ENCODE data around the gene FAF1. TPM values are rescaled to one million over a fixed set of nuclear protein-coding genes. Genes with fewer than 3 reads are reported as not detected.

Gene FAF1
- total and polyA plus RNA-seq, 2 donors (not counting 1 experiment from before 2014, with no cell fraction given) = 39.6 to 40.0 TPM

DNA sequence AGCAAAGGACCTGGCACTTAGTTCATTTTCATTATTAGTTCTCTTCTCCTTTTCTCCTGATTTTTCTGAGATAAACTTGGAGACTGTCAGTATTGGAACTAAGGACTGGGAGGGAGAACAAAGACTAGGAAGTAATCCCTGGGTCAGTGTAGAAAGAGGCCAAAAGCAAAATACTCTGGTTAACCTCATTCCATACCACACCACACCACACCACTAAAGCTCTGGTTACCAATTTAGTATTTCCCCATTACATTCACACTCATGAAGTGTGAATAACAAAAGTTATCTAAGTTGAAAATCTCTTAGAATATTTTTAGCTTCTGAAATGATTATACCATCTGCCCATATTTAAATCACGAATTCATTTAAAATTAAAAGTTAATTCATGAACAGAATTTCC, 467.9 kb downstream of the FAF1 start:
- no peaks in the 10 kb centered on the region for H3K27me3 ChIP-seq (ENCODE audit: control insufficient read depth, insufficient read depth, low read length)
- TF ChIP-seq EZH2 (IDR thresholded peaks at IDR 0.05; ENCODE audit: low read length, missing control alignments) = no peak
- TF ChIP-seq, protein P1, sequence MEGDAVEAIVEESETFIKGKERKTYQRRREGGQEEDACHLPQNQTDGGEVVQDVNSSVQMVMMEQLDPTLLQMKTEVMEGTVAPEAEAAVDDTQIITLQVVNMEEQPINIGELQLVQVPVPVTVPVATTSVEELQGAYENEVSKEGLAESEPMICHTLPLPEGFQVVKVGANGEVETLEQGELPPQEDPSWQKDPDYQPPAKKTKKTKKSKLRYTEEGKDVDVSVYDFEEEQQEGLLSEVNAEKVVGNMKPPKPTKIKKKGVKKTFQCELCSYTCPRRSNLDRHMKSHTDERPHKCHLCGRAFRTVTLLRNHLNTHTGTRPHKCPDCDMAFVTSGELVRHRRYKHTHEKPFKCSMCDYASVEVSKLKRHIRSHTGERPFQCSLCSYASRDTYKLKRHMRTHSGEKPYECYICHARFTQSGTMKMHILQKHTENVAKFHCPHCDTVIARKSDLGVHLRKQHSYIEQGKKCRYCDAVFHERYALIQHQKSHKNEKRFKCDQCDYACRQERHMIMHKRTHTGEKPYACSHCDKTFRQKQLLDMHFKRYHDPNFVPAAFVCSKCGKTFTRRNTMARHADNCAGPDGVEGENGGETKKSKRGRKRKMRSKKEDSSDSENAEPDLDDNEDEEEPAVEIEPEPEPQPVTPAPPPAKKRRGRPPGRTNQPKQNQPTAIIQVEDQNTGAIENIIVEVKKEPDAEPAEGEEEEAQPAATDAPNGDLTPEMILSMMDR (conservative IDR thresholded peaks at IDR 0.05 in 1 of 2, IDR thresholded peaks at IDR 0.05 in 1 of 2; ENCODE audit: low read depth in 1 of 2, low read length in 2 of 2) = no peak
- no peak overlapping the region for H2AFZ ChIP-seq (ENCODE audit: low read length)
- no peaks in the 10 kb centered on the region for H3K4me1 ChIP-seq (ENCODE audit: control insufficient read depth, extremely low read depth, insufficient read depth, low read length)
- no peaks in the 10 kb centered on the region for H3K79me2 ChIP-seq (ENCODE audit: control insufficient read depth, insufficient read depth, low read length)
- no peak overlapping the region for H3K27ac ChIP-seq (ENCODE audit: insufficient read depth, low read length)
- H4K20me1 ChIP-seq (ENCODE audit: control insufficient read depth, extremely low read depth, insufficient read depth, low read length) = no peaks in the 10 kb centered on the region
- DNase-seq (ENCODE audit: low read depth in 2 of 2) = no peak
- H3K36me3 ChIP-seq (ENCODE audit: control insufficient read depth, insufficient read depth, low read length) = no peaks in the 10 kb centered on the region
- H3K9me3 ChIP-seq (ENCODE audit: control insufficient read depth, insufficient read depth, low read depth, low read length) = no peaks in the 10 kb centered on the region
- H3K4me3 ChIP-seq (replicated peaks in 1 of 4; ENCODE audit: control extremely low read depth in 1 of 4, insufficient read depth in 1 of 4, low read depth in 3 of 4, low read length in 4 of 4) = no peak overlapping the region
- H3K4me2 ChIP-seq (ENCODE audit: extremely low read depth, insufficient read depth, low read length) = no peak overlapping the region
- H3K9ac ChIP-seq (ENCODE audit: insufficient read depth, low read length) = no peak overlapping the region

DNA sequence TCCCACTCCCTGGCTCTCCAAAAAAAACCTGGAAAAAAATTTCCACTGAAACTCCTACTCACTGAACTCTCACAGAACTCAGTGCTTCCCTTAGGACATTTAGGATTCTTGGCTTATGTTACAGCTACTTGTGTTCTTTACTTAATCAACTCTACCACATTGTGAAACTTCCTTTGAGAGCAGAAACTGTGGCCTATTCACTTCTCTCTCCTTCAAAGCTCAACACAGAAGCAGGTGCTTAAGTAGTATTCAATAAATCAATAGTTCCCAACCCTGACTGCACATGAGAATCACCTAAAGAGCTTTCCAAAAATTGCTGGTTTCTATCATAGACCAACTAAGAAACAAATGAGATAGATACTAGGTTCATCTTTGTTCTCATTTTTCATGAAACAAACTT, 468.9 kb downstream of the FAF1 start:
- Histone ChIP-seq H3K9ac (ENCODE audit: insufficient read depth, low read length) (no peak overlapping the region), H3K9me3 (ENCODE audit: control insufficient read depth, insufficient read depth, low read depth, low read length) (no peaks in the 10 kb centered on the region), H3K4me3 (replicated peaks in 1 of 4; ENCODE audit: control extremely low read depth in 1 of 4, insufficient read depth in 1 of 4, low read depth in 3 of 4, low read length in 4 of 4) (no peak overlapping the region), H3K36me3 (ENCODE audit: control insufficient read depth, insufficient read depth, low read length) (no peaks in the 10 kb centered on the region), H3K27me3 (ENCODE audit: control insufficient read depth, insufficient read depth, low read length) (no peaks in the 10 kb centered on the region), H3K4me1 (ENCODE audit: control insufficient read depth, extremely low read depth, insufficient read depth, low read length) (no peaks in the 10 kb centered on the region), H3K27ac (ENCODE audit: insufficient read depth, low read length) (no peak overlapping the region), H3K79me2 (ENCODE audit: control insufficient read depth, insufficient read depth, low read length) (no peaks in the 10 kb centered on the region), H4K20me1 (ENCODE audit: control insufficient read depth, extremely low read depth, insufficient read depth, low read length) (no peaks in the 10 kb centered on the region), H2AFZ (ENCODE audit: low read length) (no peak overlapping the region), H3K4me2 (ENCODE audit: extremely low read depth, insufficient read depth, low read length) (no peak overlapping the region)
- DNase-seq (ENCODE audit: low read depth in 2 of 2) = no peak
- TF ChIP-seq, protein P1 (conservative IDR thresholded peaks at IDR 0.05 in 1 of 2, IDR thresholded peaks at IDR 0.05 in 1 of 2; ENCODE audit: low read depth in 1 of 2, low read length in 2 of 2) = no peak

DNA sequence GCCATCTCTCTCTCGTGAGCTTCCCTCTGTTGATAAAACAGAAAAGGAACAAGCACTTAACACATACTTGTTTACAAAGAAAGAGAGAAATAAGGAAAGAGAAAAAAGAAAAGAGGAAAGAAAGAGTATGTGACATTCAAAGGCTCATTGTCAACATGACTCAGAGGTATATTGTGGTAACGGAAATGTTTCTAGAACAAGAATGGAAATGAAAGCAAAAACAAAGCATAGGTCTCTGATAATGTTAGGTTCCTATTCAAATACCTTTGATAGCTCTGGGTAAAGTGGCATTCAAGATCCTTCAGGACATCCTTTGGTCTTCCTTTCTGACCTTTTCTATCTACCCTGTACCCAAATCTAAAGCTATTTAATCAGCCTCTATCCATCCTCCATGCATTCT, 469.4 kb downstream of the FAF1 start:
- H4K20me1 ChIP-seq (ENCODE audit: control insufficient read depth, extremely low read depth, insufficient read depth, low read length) = no peaks in the 10 kb centered on the region
- H3K9ac ChIP-seq (ENCODE audit: insufficient read depth, low read length) = no peak overlapping the region
- TF ChIP-seq EZH2 (IDR thresholded peaks at IDR 0.05; ENCODE audit: low read length, missing control alignments) = no peak
- TF ChIP-seq, protein P1 (conservative IDR thresholded peaks at IDR 0.05 in 1 of 2, IDR thresholded peaks at IDR 0.05 in 1 of 2; ENCODE audit: low read depth in 1 of 2, low read length in 2 of 2) = no peak
- H3K4me2 ChIP-seq (ENCODE audit: extremely low read depth, insufficient read depth, low read length) = no peak overlapping the region
- H2AFZ ChIP-seq (ENCODE audit: low read length) = no peak overlapping the region
- H3K27ac ChIP-seq (ENCODE audit: insufficient read depth, low read length) = no peak overlapping the region
- H3K9me3 ChIP-seq (ENCODE audit: control insufficient read depth, insufficient read depth, low read depth, low read length) = no peaks in the 10 kb centered on the region
- no peak overlapping the region for H3K4me3 ChIP-seq (replicated peaks in 1 of 4; ENCODE audit: control extremely low read depth in 1 of 4, insufficient read depth in 1 of 4, low read depth in 3 of 4, low read length in 4 of 4)
- DNase-seq (ENCODE audit: low read depth in 2 of 2) = no peak
- no peaks in the 10 kb centered on the region for H3K79me2 ChIP-seq (ENCODE audit: control insufficient read depth, insufficient read depth, low read length)
- H3K36me3 ChIP-seq (ENCODE audit: control insufficient read depth, insufficient read depth, low read length) = no peaks in the 10 kb centered on the region
- H3K27me3 ChIP-seq (ENCODE audit: control insufficient read depth, insufficient read depth, low read length) = no peaks in the 10 kb centered on the region
- H3K4me1 ChIP-seq (ENCODE audit: control insufficient read depth, extremely low read depth, insufficient read depth, low read length) = no peaks in the 10 kb centered on the region
